ENCODE data around the gene PMF1.

- TF ChIP-seq CTCF (IDR thresholded peaks at IDR 0.05; ENCODE audit: extremely low read depth in 1 of 2, insufficient read depth in 1 of 2, low read depth in 1 of 2, low read length in 2 of 2) = no peak
- TF ChIP-seq EZH2 (IDR thresholded peaks at IDR 0.05; ENCODE audit: borderline replicate concordance, low read depth, low read length, severe bottlenecking) = no peak
- TF ChIP-seq MYC (IDR thresholded peaks at IDR 0.05; ENCODE audit: low read depth, low read length) = no peak
- no peak for TF ChIP-seq MAX (IDR thresholded peaks at IDR 0.05; ENCODE audit: insufficient read depth, insufficient read length)
Measured at GRCh38 chr1:156242738-156243137, 29.9 kb downstream of the PMF1 start.

All from endothelial cell of umbilical vein (primary cell).